Ramos (cell line): ENCODE data around the gene GCGR.

Source experiments
- in situ Hi-C: fragments of 300-500 bp; cut with MboI; formaldehyde crosslinking; loops from one replicate; pipeline ENCODE4 v1.14.3; 2022; ENCODE audit warnings: low sequenced_read_pairs; ENCODE audit not compliant: unreplicated experiment

GCGR gene

GRCh38 chr17:81803728-81804558 lies at the start of gene GCGR:
Gene GCGR, plus strand, starts transcription at chr17:81804150. Its CDS starts 4,869 bp downstream, at chr17:81809019.
- in situ Hi-C loops, result no loop called here

- in situ Hi-C loops, result no loop called here
Measured at GRCh38 chr17:81792675-81793615, 11.0 kb upstream of the GCGR start.

GRCh38 chr17:81794074-81794476 lies 9.9 kb upstream of the GCGR start:
- in situ Hi-C loops, result no loop called here

GRCh38 chr17:81794509-81794908 lies 9.4 kb upstream of the GCGR start:
- in situ Hi-C loops, result no loop called here

GRCh38 chr17:81801327-81801726 lies 2.6 kb upstream of the GCGR start:
- in situ Hi-C loops, result no loop called here

GRCh38 chr17:81802048-81802758 lies 1.7 kb upstream of the GCGR start:
- in situ Hi-C loops, result no loop called here

GRCh38 chr17:81802856-81803643 lies 900 bp upstream of the GCGR start:
- in situ Hi-C loops, result no loop called here

GRCh38 chr17:81804559-81805399 lies 829 bp downstream of the GCGR start:
- in situ Hi-C loops, result no loop called here

- in situ Hi-C loops, result no loop called here
Measured at GRCh38 chr17:81805707-81806460, 1.9 kb downstream of the GCGR start.

GRCh38 chr17:81806461-81807209 lies 2.7 kb downstream of the GCGR start:
- in situ Hi-C loops, result no loop called here

- in situ Hi-C loops, result no loop called here
Measured at GRCh38 chr17:81807210-81807719, 3.3 kb downstream of the GCGR start.

GRCh38 chr17:81807839-81808238 lies 3.9 kb downstream of the GCGR start:
- in situ Hi-C loops, result no loop called here

GRCh38 chr17:81808778-81809555 lies 5.0 kb downstream of the GCGR start:
- in situ Hi-C loops, result no loop called here

GRCh38 chr17:81809556-81809998 lies 5.6 kb downstream of the GCGR start:
- in situ Hi-C loops, result no loop called here

GRCh38 chr17:81810476-81810875 lies 6.5 kb downstream of the GCGR start:
- in situ Hi-C loops, result no loop called here

- in situ Hi-C loops, result no loop called here
Measured at GRCh38 chr17:81810892-81811704, 7.1 kb downstream of the GCGR start.
